HepG2 (cell line): ENCODE measurements around the gene GOLGA6D. TPM values are rescaled to one million over a fixed set of nuclear protein-coding genes. Genes with fewer than 3 reads are reported as not detected.
"Not testable (repeated sequence)": the region's sequence is repeated elsewhere in the genome, so short reads cannot be mapped to it uniquely, and the experiment has no call there.

Experiments used
- ATAC-seq: fragments of 200-7000 bp; cut with Tn5 transposase; 3 replicates; pipeline ENCODE4 v1.9.1; 2020; ENCODE audit warnings: mild to moderate bottlenecking, moderate library complexity
- BruUV-seq: library from RNA; stranded (reverse); fragments of 400-500 nt; replicated peaks from 2 replicates; lab custom pipeline; 2021; lab: Mats Ljungman, UMichigan
- CTCF ChIA-PET: fragments of 300-600 bp; formaldehyde crosslinking; extraction: SDS; loops from one replicate; lab custom pipeline; 2021; ENCODE audit warnings: low total read pairs, inconsistent platforms, low intra/inter-chr PET ratio; lab: Yijun Ruan, JAX
- POLR2A ChIA-PET: fragments of 350-600 bp; sonication (Branson Sonifier 250); formaldehyde crosslinking; loops from one replicate; lab custom pipeline; 2020; ENCODE audit warnings: antibody characterized with exemption, inconsistent platforms; lab: Yijun Ruan, JAX
- DNase-seq: peaks from one replicate; pipeline ENCODE4 v3.0.0-alpha.2; 2015; ENCODE audit warnings: low spot score
- FAIRE-seq: peaks from 3 replicates; lab custom pipeline; 2011; peaks lifted over from hg19 to GRCh38; lab: Jason Lieb, UNC
- H2AFZ ChIP-seq: one replicate; pipeline ENCODE4 v1.6.1; 2011; ENCODE audit warnings: low read length, inconsistent platforms
- H3K27ac ChIP-seq: fragments of 300-600 bp; 3 replicates; pipeline ENCODE4 v1.8.0; 2011; ENCODE audit warnings: mixed run types, mild to moderate bottlenecking, mixed read lengths, low read length, inconsistent platforms; ENCODE audit not compliant: insufficient read depth; ENCODE audit errors: extremely low read length
- H3K27me3 ChIP-seq, 2 experiments: fragments of 200-600 bp in 1 of 2; 2 replicates in 1 of 2; 3 replicates in 1 of 2; pipeline versions ENCODE4 v1.6.0 to v1.8.0; 2011; ENCODE audit warnings: low read length in 2 of 2, mild to moderate bottlenecking in 2 of 2, moderate library complexity in 2 of 2, inconsistent platforms in 1 of 2; ENCODE audit not compliant: insufficient read depth in 2 of 2, control insufficient read depth in 1 of 2
- H3K36me3 ChIP-seq, 2 experiments: fragments of 200-600 bp in 1 of 2; replicated peaks in 1 of 2; 2 replicates in 1 of 2; 3 replicates in 1 of 2; pipeline versions ENCODE4 v1.5.1 to v1.8.0; 2011; ENCODE audit warnings: low read length in 2 of 2, inconsistent platforms in 1 of 2; ENCODE audit not compliant: insufficient read depth in 2 of 2, control insufficient read depth in 1 of 2
- H3K4me1 ChIP-seq: 2 replicates; pipeline ENCODE4 v1.5.1; 2012; ENCODE audit warnings: low read length, inconsistent platforms; ENCODE audit not compliant: insufficient read depth
- H3K4me2 ChIP-seq: 2 replicates; pipeline ENCODE4 v1.6.0; 2011; ENCODE audit warnings: low read depth, low read length, inconsistent platforms
- H3K4me3 ChIP-seq, 3 experiments: fragments of 200-600 bp in 1 of 3; sonication (generic), shearing (Covaris generic) in 1 of 3; replicated peaks in 1 of 3; 2 replicates each; pipeline ENCODE4 v1.5.1; 2011 to 2016; ENCODE audit warnings: low read length in 3 of 3, inconsistent platforms in 2 of 3, low read depth in 2 of 3, mild to moderate bottlenecking in 2 of 3, control low read depth in 1 of 3, mixed read lengths in 1 of 3; ENCODE audit not compliant: insufficient read depth in 1 of 3
- H3K79me2 ChIP-seq: one replicate; pipeline ENCODE4 v1.6.1; 2011; ENCODE audit warnings: low read length, inconsistent platforms; ENCODE audit not compliant: insufficient read depth
- H3K9ac ChIP-seq: 2 replicates; pipeline ENCODE4 v1.6.0; 2011; ENCODE audit warnings: mild to moderate bottlenecking, low read depth, low read length, inconsistent platforms; ENCODE audit not compliant: insufficient read depth
- H3K9me3 ChIP-seq: 2 replicates; pipeline ENCODE4 v1.5.1; 2012; ENCODE audit warnings: mild to moderate bottlenecking, low read length
- H4K20me1 ChIP-seq: 2 replicates; pipeline ENCODE4 v1.6.0; 2011; ENCODE audit warnings: inconsistent platforms, mild to moderate bottlenecking, low read length, moderate library complexity; ENCODE audit not compliant: insufficient read depth
- POLR2AphosphoS2 ChIP-seq: IDR thresholded peaks from 2 replicates; pipeline ENCODE4 v1.6.1; 2011; ENCODE audit warnings: low read depth, low read length, improper control_type of control experiment
- RAD21 ChIP-seq: fragments of 450-650 bp; formaldehyde crosslinking; IDR thresholded peaks from 2 replicates; pipeline ENCODE4 v1.5.0; 2020; ENCODE audit warnings: mild to moderate bottlenecking
- ZBTB49 ChIP-seq: sonication (generic); formaldehyde crosslinking; IDR thresholded peaks from 2 replicates; pipeline ENCODE4 v1.4.0; 2020; ENCODE audit warnings: missing genetic modification reagents, borderline replicate concordance
- ZNF652 ChIP-seq: IDR thresholded peaks from 2 replicates; pipeline ENCODE4 v1.6.1; 2016; ENCODE audit warnings: low read depth, borderline replicate concordance
- WGBS: methylation state at CpG from one replicate; pipeline ENCODE4 v1.1.6; 2017; ENCODE audit warnings: low lambda C conversion rate; 5-methylcytosine and 5-hydroxymethylcytosine counted together
- in situ Hi-C: cut with HindIII; loops from 2 replicates; pipeline ENCODE4 v1.10.0; 2017; ENCODE audit warnings: low pct_unique_long_range_greater_than_20kb; ENCODE audit not compliant: extremely low pct_ligation_motif_present
- intact Hi-C: fragments of 100-400 bp; cut with micrococcal nuclease; formaldehyde crosslinking; loops from one replicate; pipeline ENCODE4 v1.10.0; 2022; ENCODE audit not compliant: unreplicated experiment
- polyA plus RNA-seq, 8 experiments: library from polyadenylated mRNA; depleted of rRNA in 3 of 8; stranded (reverse) in 7 of 8; unstranded in 1 of 8; fragments of >200 nt; fragmentation: Illumina TruSeq in 4 of 8; extraction: Trizol in 4 of 8; gene quantifications; 2 replicates each; pipeline versions ENCODE4 v1.2.1 to v1.2.3, GENCODE V29; 2011 to 2016; ENCODE audit warnings: low read depth in 4 of 8, missing spikeins in 1 of 8, mixed read lengths in 1 of 8; ENCODE audit not compliant: insufficient read depth in 1 of 8
- small RNA-seq, 3 experiments: library from RNA; depleted of rRNA; stranded (forward); fragments of <200 nt; gene quantifications; one replicate each; pipeline ENCODE3, GENCODE V24; 2012; ENCODE audit warnings: low read depth in 2 of 3, low replicate concordance in 1 of 3; ENCODE audit not compliant: insufficient read length in 3 of 3, insufficient read depth in 2 of 3
- total RNA-seq, 5 experiments: library from RNA; depleted of rRNA; stranded (reverse); fragments of >200 nt; fragmentation: Illumina TruSeq; extraction: Trizol; gene quantifications; 2 replicates each; pipeline ENCODE4 v1.2.3, GENCODE V29; 2016; ENCODE audit warnings: low read depth in 1 of 5

Gene GOLGA6D
- total and polyA plus RNA-seq, 2 of the 13 experiments (the other 11 are each of a cell fraction or from before 2014, with no cell fraction given), result 0.04 TPM; not detected in 1

GRCh38 chr15:75342221-75342620 lies 59.6 kb downstream of the GOLGA6D start:
- Histone ChIP-seq H3K4me1 (peaks cover 10% of the 10 kb centered on the region; the same call in 1 of the 2 replicates), H3K79me2 (no peaks in the 10 kb centered on the region), H3K4me3 (no peak overlapping the region), H3K9ac (no peak overlapping the region), H3K27ac (no peak overlapping the region), H3K9me3 (no peaks in the 10 kb centered on the region), H3K4me2 (no peak overlapping the region), H4K20me1 (no peaks in the 10 kb centered on the region), H3K27me3 (no peaks in the 10 kb centered on the region), H3K36me3 (peaks cover 0 to 3% of the 10 kb centered on the region in 2 experiments; a peak in 2 of 5 replicates), H2AFZ (no peak overlapping the region)
- intact Hi-C loops (no loop called here), in situ Hi-C loops (no loop called here)
- ChIA-PET CTCF (no interaction called here), POLR2A (no interaction called here)
- no peak for TF ChIP-seq RAD21 (CRISPR knock-in tag)
- no peak for TF ChIP-seq POLR2AphosphoS2
- no peak for TF ChIP-seq ZBTB49 (CRISPR knock-in tag)
- BruUV-seq, result no TSS peak
- 87% methylated on average over 6 of the region's 6 CpGs for WGBS
- no peak for ATAC-seq
- FAIRE-seq, result no peak
- no peak for DNase-seq

DNA sequence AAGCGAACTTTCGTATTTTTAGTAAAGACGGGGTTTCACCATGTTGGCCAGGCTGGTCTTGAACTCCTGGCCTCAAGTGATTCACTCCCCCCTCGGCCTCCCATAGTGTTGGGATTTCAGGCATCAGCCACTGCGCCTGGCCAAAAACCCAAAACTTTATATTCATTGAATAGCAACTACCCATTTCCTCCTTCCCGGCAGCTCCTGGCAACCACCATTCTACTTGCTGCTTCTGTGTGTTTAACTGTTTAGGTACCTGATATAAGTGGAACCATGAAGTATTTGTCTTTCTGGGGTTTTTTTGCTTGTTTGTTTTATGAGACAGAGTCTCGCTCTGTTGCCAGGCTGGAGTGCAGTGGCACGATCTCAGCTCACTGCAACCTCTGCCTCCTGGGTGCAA lies 61.3 kb downstream of the GOLGA6D start:
- peak; percentile 79 for TF ChIP-seq ZNF652 (CRISPR knock-in tag)
- peaks cover 11% of the 10 kb centered on the region for H3K4me1 ChIP-seq
- H3K79me2 ChIP-seq, H3K4me3 ChIP-seq, H3K4me2 ChIP-seq, DNase-seq, H3K9me3 ChIP-seq, H3K9ac ChIP-seq, H3K27ac ChIP-seq, ATAC-seq, H2AFZ ChIP-seq, FAIRE-seq, H3K36me3 ChIP-seq, BruUV-seq, H3K27me3 ChIP-seq, intact Hi-C loops, H4K20me1 ChIP-seq, in situ Hi-C loops, CTCF ChIA-PET: not testable (repeated sequence)
- POLR2A ChIA-PET, result interaction anchor here (0.8 kb wide), 1 partner anchor 9 kb away, joined by 3 read pairs; no protein-coding TSS in a partner anchor
- WGBS, result 63% methylated on average over 8 of the region's 8 CpGs

Small RNAs within 50 kb of the gene (small RNA-seq; reads per million reads assigned to genes)
- gene AC068338.1 (0 reads per million in 3 experiments), gene RN7SL327P (0 reads per million in 3 experiments), gene RN7SL489P (0 reads per million in 3 experiments)

Other genes starting within 250 kb of the GOLGA6D start
- gene C15orf39, start 81.0 kb upstream of the GOLGA6D start, total RNA-seq (2016; rRNA removed; fragmentation: Illumina TruSeq; extraction: Trizol), result 13.5 and 17.5 TPM in 2 replicates
- gene C15orf39, start 81.0 kb upstream of the GOLGA6D start, polyA plus RNA-seq (2011; rRNA removed), result 6.2 and 8.1 TPM in 2 replicates
- gene GOLGA6C, start 24.5 kb upstream of the GOLGA6D start, total RNA-seq (2016; rRNA removed; fragmentation: Illumina TruSeq; extraction: Trizol), result not detected in 2 replicates
- gene GOLGA6C, start 24.5 kb upstream of the GOLGA6D start, polyA plus RNA-seq (2011; rRNA removed), result not detected in 2 replicates
- gene COMMD4, start 53.2 kb downstream of the GOLGA6D start, total RNA-seq (2016; rRNA removed; fragmentation: Illumina TruSeq; extraction: Trizol), result 89.9 and 106 TPM in 2 replicates
- 45.8 and 48.8 TPM in 2 replicates for gene COMMD4, start 53.2 kb downstream of the GOLGA6D start, polyA plus RNA-seq (2011; rRNA removed)
- 3.7 and 10.4 TPM in 2 replicates for gene NEIL1, start 64.2 kb downstream of the GOLGA6D start, total RNA-seq (2016; rRNA removed; fragmentation: Illumina TruSeq; extraction: Trizol)
- gene NEIL1, start 64.2 kb downstream of the GOLGA6D start, polyA plus RNA-seq (2011; rRNA removed), result 15.5 and 20.8 TPM in 2 replicates
- gene MAN2C1, start 85.8 kb downstream of the GOLGA6D start, total RNA-seq (2016; rRNA removed; fragmentation: Illumina TruSeq; extraction: Trizol), result 19.5 and 71.0 TPM in 2 replicates
- 62.6 and 75.6 TPM in 2 replicates for gene MAN2C1, start 85.8 kb downstream of the GOLGA6D start, polyA plus RNA-seq (2011; rRNA removed)
- gene SIN3A, start 168.9 kb downstream of the GOLGA6D start, total RNA-seq (2016; rRNA removed; fragmentation: Illumina TruSeq; extraction: Trizol), result 16.1 and 26.8 TPM in 2 replicates
- 20.7 and 28.1 TPM in 2 replicates for gene SIN3A, start 168.9 kb downstream of the GOLGA6D start, polyA plus RNA-seq (2011; rRNA removed)